K562 (cell line): ENCODE data around the gene ERBB4. TPM values are rescaled to one million over a fixed set of nuclear protein-coding genes. Genes with fewer than 3 reads are reported as not detected.

Source experiments
- CHCHD3 ChIP-seq: fragments of 250-450 bp; sonication (Bioruptor Pico); IDR thresholded peaks from 2 replicates; pipeline ENCODE4 v2.1.2; 2022; ENCODE audit warnings: mild to moderate bottlenecking
- CLOCK ChIP-seq: fragments of 250-450 bp; sonication (Bioruptor Pico); IDR thresholded peaks from 2 replicates; pipeline ENCODE4 v1.4.0; 2020; ENCODE audit warnings: mild to moderate bottlenecking, moderate library complexity, borderline replicate concordance
- RNF219 ChIP-seq: fragments of 250-450 bp; sonication (Bioruptor Pico); IDR thresholded peaks from 2 replicates; pipeline ENCODE4 v1.5.0; 2022; ENCODE audit warnings: mild to moderate bottlenecking
- RREB1 ChIP-seq: fragments of 250-450 bp; sonication (Bioruptor Pico); IDR thresholded peaks from 2 replicates; pipeline ENCODE4 v1.4.0; 2020
- ZNF316 ChIP-seq: fragments of 450-650 bp; IDR thresholded peaks from 2 replicates; pipeline ENCODE4 v1.6.1; 2016
- polyA plus RNA-seq, 8 experiments: library from polyadenylated mRNA; depleted of rRNA in 4 of 8; stranded (reverse) in 5 of 8; unstranded in 3 of 8; fragments of >200 nt; fragmentation: Nextera tagmentation in 2 of 8; fragmentation: Illumina TruSeq in 1 of 8; extraction: Ambion mirVana in 2 of 8; extraction: Trizol in 1 of 8; gene quantifications; 2 replicates each; pipeline versions ENCODE4 v1.2.1 to v1.2.3, GENCODE V29; 2011 to 2014; ENCODE audit warnings: inconsistent platforms in 1 of 8, missing spikeins in 1 of 8
- total RNA-seq, 7 experiments: library from RNA; depleted of rRNA in 6 of 7; stranded (reverse); fragments of >200 nt in 6 of 7; fragmentation: Illumina TruSeq in 2 of 7; extraction: Trizol in 2 of 7; gene quantifications; 2 replicates each; pipeline versions ENCODE4 v1.2.1 to v1.2.3, GENCODE V29; 2011 to 2021; ENCODE audit warnings: low replicate concordance in 1 of 7

ERBB4 gene
- total and polyA plus RNA-seq, 9 of the 15 experiments (the other 6 are each of a cell fraction or from before 2014, with no cell fraction given): not detected

GRCh38 chr2:212170382-212170781 lies 368.2 kb downstream of the ERBB4 start (continued):
- no peak for TF ChIP-seq RREB1 (CRISPR knock-in tag)
- TF ChIP-seq ZNF316: no peak
- TF ChIP-seq CLOCK (CRISPR knock-in tag): no peak
- TF ChIP-seq RNF219 (CRISPR knock-in tag): no peak
- no peak for TF ChIP-seq CHCHD3 (CRISPR knock-in tag)
